Spleen (tissue), 11 donors: ENCODE measurements around the gene SOAT2. TPM values are rescaled to one million over a fixed set of nuclear protein-coding genes. Genes with fewer than 3 reads are reported as not detected.

Experiments used
- DNase-seq: peaks from one replicate; pipeline ENCODE4 v3.0.0-alpha.2; 2020
- H3K27ac ChIP-seq, 8 donors: fragments of 200-600 bp; sonication (generic) in 7 of 8; 1 replicate in 4 of 8; 2 replicates in 4 of 8; pipeline versions ENCODE4 v1.5.0 to v1.8.0; 2016 to 2021; ENCODE audit warnings: inconsistent platforms in 4 of 8, mild to moderate bottlenecking in 4 of 8, moderate library complexity in 1 of 8
- H3K27me3 ChIP-seq, 7 donors: fragments of 200-600 bp; sonication (generic) in 6 of 7; replicated peaks in 1 of 7; 1 replicate in 4 of 7; 2 replicates in 3 of 7; pipeline versions ENCODE4 v1.5.0 to v1.8.0; 2016 to 2021; ENCODE audit warnings: inconsistent platforms in 3 of 7, mild to moderate bottlenecking in 1 of 7
- H3K36me3 ChIP-seq, 6 donors: fragments of 200-600 bp; sonication (generic) in 5 of 6; 1 replicate in 4 of 6; 2 replicates in 2 of 6; pipeline versions ENCODE4 v1.5.0 to v1.8.0; 2016 to 2021; ENCODE audit warnings: inconsistent platforms in 2 of 6
- H3K4me1 ChIP-seq, 6 donors: fragments of 200-600 bp; sonication (generic) in 5 of 6; 1 replicate in 3 of 6; 2 replicates in 3 of 6; pipeline versions ENCODE4 v1.5.0 to v1.8.0; 2016 to 2021; ENCODE audit warnings: inconsistent platforms in 3 of 6
- H3K4me3 ChIP-seq, 8 donors: fragments of 200-600 bp; sonication (generic) in 7 of 8; 1 replicate in 4 of 8; 2 replicates in 4 of 8; pipeline versions ENCODE4 v1.5.0 to v1.8.0; 2016 to 2021; ENCODE audit warnings: inconsistent platforms in 4 of 8, mild to moderate bottlenecking in 4 of 8, moderate library complexity in 2 of 8
- H3K9me3 ChIP-seq, 8 donors: fragments of 200-600 bp; sonication (generic) in 7 of 8; 1 replicate in 4 of 8; 2 replicates in 4 of 8; pipeline versions ENCODE4 v1.5.0 to v1.8.0; 2016 to 2021; ENCODE audit warnings: inconsistent platforms in 4 of 8
- CTCF ChIP-seq, 11 experiments: fragments of 200-600 bp in 7 of 11; fragments of 450-650 bp in 4 of 11; sonication (generic) in 4 of 11; IDR thresholded peaks in 8 of 11; conservative IDR thresholded peaks in 3 of 11; 1 replicate in 7 of 11; 2 replicates in 4 of 11; pipeline versions ENCODE4 v1.4.0 to v1.8.0; 2016 to 2021; ENCODE audit warnings: antibody characterized with exemption in 11 of 11, inconsistent platforms in 4 of 11, mild to moderate bottlenecking in 1 of 11
- POLR2A ChIP-seq, 3 donors: fragments of 450-650 bp; IDR thresholded peaks; one replicate each; pipeline ENCODE4 v1.5.1; 2017; ENCODE audit warnings: antibody characterized with exemption in 3 of 3, mild to moderate bottlenecking in 1 of 3
- POLR2AphosphoS5 ChIP-seq, 3 donors: sonication (generic); formaldehyde crosslinking; IDR thresholded peaks; one replicate each; pipeline ENCODE4 v1.5.1; 2017; ENCODE audit warnings: antibody characterized with exemption in 3 of 3
- whole genome bisulfite sequencing, 5 donors: extraction: QIAGEN DNeasy Blood & Tissue Kit in 3 of 5; methylation state at CpG; one replicate each; pipeline versions ENCODE4 v1.1.5 to v1.1.7; 2013 to 2018; 5-methylcytosine and 5-hydroxymethylcytosine counted together
- intact Hi-C: fragments of 100-400 bp; cut with DNase I; formaldehyde crosslinking; loops from one replicate; pipeline ENCODE4 v1.15.0; 2023; ENCODE audit warnings: low total_unique reads
- polyA plus RNA-seq, 3 donors: library from polyadenylated mRNA; stranded (reverse); fragments of 200-250 nt; gene quantifications; one replicate each; pipeline ENCODE4 v1.2.1, GENCODE V29; 2013
- total RNA-seq, 7 donors: library from RNA; depleted of rRNA in 3 of 7; stranded (reverse); fragments of >200 nt in 3 of 7; fragmentation: NEBNext Ultra II Directional in 4 of 7; extraction: Animal tissue kit (Norgen Biotek cat#: 25700) in 4 of 7; gene quantifications; one replicate each; pipeline versions ENCODE4 v1.1.0 to v1.2.1, GENCODE V29; 2016 to 2021
- donor health status: healthy with polysubstance abuse.
- donor health status: DM: no; HTN: no; CAD: no; lungs with moderate emphysema.
- donor health status: DM: no; HTN: no; CAD: no.
- donor health status: Bipolar disorder and iron deficiency.
- donor health status: healthy.
- donor health status: DM: no; HTN: no; CAD: no.
- donor health status: DM: yes; HTN: yes; CAD: no.

SOAT2 gene
- total and polyA plus RNA-seq, 10 donors, result 0.37 to 2.2 (median 0.56) TPM; not detected in 1

DNA sequence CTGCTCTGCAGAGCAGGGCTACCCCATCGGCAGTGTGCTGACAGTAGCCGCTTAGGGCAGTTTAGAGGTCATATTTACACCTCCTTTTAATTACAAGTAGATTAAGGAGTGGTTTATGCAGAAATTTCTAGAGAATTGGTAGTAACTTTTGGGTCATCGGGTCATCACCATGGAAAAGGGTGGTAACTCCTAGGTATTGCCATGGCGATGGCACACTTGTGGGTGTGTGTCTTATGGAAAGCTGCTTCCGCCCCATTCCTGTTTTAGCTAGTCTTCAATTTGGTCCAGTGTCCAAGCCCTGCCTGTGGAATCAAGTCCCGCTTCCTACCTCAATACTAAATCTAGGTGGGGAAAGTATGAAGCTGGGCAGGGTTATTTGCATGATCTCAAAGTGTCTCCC is 47.8 kb downstream of the SOAT2 start:
- Histone ChIP-seq H3K27ac (no peak overlapping the region), H3K4me3 (no peak overlapping the region), H3K9me3 (no peaks in the 10 kb centered on the region), H3K4me1 (no peaks in the 10 kb centered on the region), H3K27me3 (no peaks in the 10 kb centered on the region), H3K36me3 (no peaks in the 10 kb centered on the region)
- TF ChIP-seq CTCF (IDR thresholded peaks at IDR 0.05 in 8 of 11, conservative IDR thresholded peaks at IDR 0.05 in 3 of 11) (no peak), POLR2A (IDR thresholded peaks at IDR 0.05) (no peak), POLR2AphosphoS5 (IDR thresholded peaks at IDR 0.05) (no peak)
- WGBS, 5 donors, result 89 to 96% (median 95%) methylated on average over 6 of the region's 6 CpGs
- no peak for DNase-seq
- intact Hi-C loops, result no loop called here

GRCh38 chr12:53152390-53152789 is 49.1 kb downstream of the SOAT2 start:
- TF ChIP-seq POLR2AphosphoS5 (IDR thresholded peaks at IDR 0.05) (no peak), POLR2A (IDR thresholded peaks at IDR 0.05) (no peak), CTCF (IDR thresholded peaks at IDR 0.05 in 8 of 11, conservative IDR thresholded peaks at IDR 0.05 in 3 of 11) (no peak)
- no peak for DNase-seq
- no peaks in the 10 kb centered on the region for H3K27me3 ChIP-seq
- intact Hi-C loops, result no loop called here
- H3K4me1 ChIP-seq, result no peaks in the 10 kb centered on the region
- H3K9me3 ChIP-seq, result no peaks in the 10 kb centered on the region
- H3K4me3 ChIP-seq, result no peak overlapping the region
- H3K27ac ChIP-seq, result no peak overlapping the region
- no peaks in the 10 kb centered on the region for H3K36me3 ChIP-seq

DNA sequence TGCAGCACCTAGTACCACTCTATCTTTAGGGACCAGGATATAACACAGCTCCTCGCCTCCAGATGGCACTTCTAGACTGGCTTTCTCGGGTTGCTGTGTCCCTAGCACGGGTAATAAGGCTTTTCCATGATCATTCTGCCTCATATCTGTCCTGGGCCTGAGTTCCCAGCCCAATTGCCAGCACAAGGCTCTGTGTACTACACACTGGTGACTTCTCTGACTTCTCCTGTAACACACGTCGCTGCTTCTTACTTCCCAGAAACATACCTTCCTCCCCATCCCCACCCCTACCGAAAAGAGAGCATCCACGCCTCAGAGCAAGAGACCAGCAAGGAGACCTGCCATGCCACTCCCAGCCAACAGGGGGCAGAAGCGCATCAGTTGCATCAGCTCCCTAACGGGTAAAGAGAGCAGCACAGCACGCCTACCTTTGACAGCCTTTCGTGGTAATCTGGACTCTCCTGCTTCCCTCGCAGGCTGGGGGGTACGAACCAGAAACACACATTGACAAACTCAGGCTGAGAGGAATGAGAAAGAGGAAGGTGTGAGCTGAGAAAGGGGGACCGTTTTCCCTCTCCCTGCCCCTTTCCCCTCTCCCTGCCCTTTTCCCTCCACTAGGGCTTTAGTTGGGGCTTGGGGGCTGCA is 56.0 kb downstream of the SOAT2 start:
- intact Hi-C loops, result loop anchor here (5.0 kb wide), 1 partner anchor 33 kb away; no protein-coding TSS in a partner anchor
- 11 to 17% (median 13%) methylated on average over 13 to 14 of the region's 14 CpGs for WGBS, 5 donors

More for the DNA sequence above, 56.0 kb downstream of the SOAT2 start:
- H3K27ac ChIP-seq, result no peak overlapping the region
- H3K4me1 ChIP-seq, result peaks cover 0 to 10% (median 8%) of the 10 kb centered on the region in 6 donors
- no peaks in the 10 kb centered on the region for H3K9me3 ChIP-seq
- DNase-seq, result peak; percentile 94
- H3K27me3 ChIP-seq, result no peaks in the 10 kb centered on the region
- peaks cover 0 to 26% (median 6%) of the 10 kb centered on the region in 6 donors for H3K36me3 ChIP-seq
- TF ChIP-seq POLR2A (IDR thresholded peaks at IDR 0.05) (no peak), CTCF (IDR thresholded peaks at IDR 0.05 in 8 of 11, conservative IDR thresholded peaks at IDR 0.05 in 3 of 11) (peak; percentile 89 to 99 (median 99)), POLR2AphosphoS5 (IDR thresholded peaks at IDR 0.05) (peak in 2 of 3 donors; percentile 59 to 67)
- no peak overlapping the region for H3K4me3 ChIP-seq
